ENCODE results near the gene MAMLD1.

Gene MAMLD1

GRCh38 chrX:150459196-150459595, 96.1 kb downstream of the MAMLD1 start:
- DNase-seq (ENCODE audit: low read depth), result no peak

GRCh38 chrX:150460063-150460462, 96.9 kb downstream of the MAMLD1 start:
- no peak for DNase-seq (ENCODE audit: low read depth)

GRCh38 chrX:150460781-150461180, 97.7 kb downstream of the MAMLD1 start:
- no peak for DNase-seq (ENCODE audit: low read depth)

- no peak for DNase-seq (ENCODE audit: low read depth)
These were observed 100.4 kb downstream of the MAMLD1 start for GRCh38 chrX:150463566-150463965.

GRCh38 chrX:150464001-150464400, 100.9 kb downstream of the MAMLD1 start:
- no peak for DNase-seq (ENCODE audit: low read depth)

GRCh38 chrX:150465326-150465725, 102.2 kb downstream of the MAMLD1 start:
- DNase-seq (ENCODE audit: low read depth), result no peak

- DNase-seq (ENCODE audit: low read depth), result no peak
These were observed 103.0 kb downstream of the MAMLD1 start for GRCh38 chrX:150465881-150466775.

GRCh38 chrX:150472306-150472705, 109.2 kb downstream of the MAMLD1 start:
- DNase-seq (ENCODE audit: low read depth), result no peak

- DNase-seq (ENCODE audit: low read depth), result no peak
These were observed 110.3 kb downstream of the MAMLD1 start for GRCh38 chrX:150473371-150473770.

- no peak for DNase-seq (ENCODE audit: low read depth)
These were observed 112.3 kb downstream of the MAMLD1 start for GRCh38 chrX:150475461-150475860.

- no peak for DNase-seq (ENCODE audit: low read depth)
These were observed 113.1 kb downstream of the MAMLD1 start for GRCh38 chrX:150476164-150476699.

- no peak for DNase-seq (ENCODE audit: low read depth)
These were observed 114.3 kb downstream of the MAMLD1 start for GRCh38 chrX:150477371-150477770.

- DNase-seq (ENCODE audit: low read depth), result peak; percentile 8
These were observed 115.7 kb downstream of the MAMLD1 start for GRCh38 chrX:150478496-150479492.

- DNase-seq (ENCODE audit: low read depth), result peak; percentile 34
These were observed 119.6 kb downstream of the MAMLD1 start for GRCh38 chrX:150482537-150483206.

- no peak for DNase-seq (ENCODE audit: low read depth)
These were observed 120.4 kb downstream of the MAMLD1 start for GRCh38 chrX:150483356-150483985.

GRCh38 chrX:150486011-150486410, 122.9 kb downstream of the MAMLD1 start:
- peak; percentile 32 for DNase-seq (ENCODE audit: low read depth)

GRCh38 chrX:150487369-150488094, 124.4 kb downstream of the MAMLD1 start:
- DNase-seq (ENCODE audit: low read depth), result no peak

GRCh38 chrX:150489359-150490015, 126.4 kb downstream of the MAMLD1 start:
- no peak for DNase-seq (ENCODE audit: low read depth)

GRCh38 chrX:150495496-150495895, 132.4 kb downstream of the MAMLD1 start:
- no peak for DNase-seq (ENCODE audit: low read depth)

GRCh38 chrX:150499240-150499639, 136.1 kb downstream of the MAMLD1 start:
- no peak for DNase-seq (ENCODE audit: low read depth)

All from activated T-cell treated with anti-CD3 and anti-CD28 coated beads for 48 hours (primary cell).